ENCODE data around the gene YARS1. TPM values are rescaled to one million over a fixed set of nuclear protein-coding genes. Genes with fewer than 3 reads are reported as not detected.
A peak's percentile ranks its signal among the peaks of the same experiment; 100 is the strongest.

The YARS1 gene
- total RNA-seq (2014; rRNA removed; shearing (Covaris generic)), result 94.4 and 117 TPM in 2 replicates

- Histone ChIP-seq H3K36me3 (peaks cover 40% of the 10 kb centered on the region), H3K4me1 (replicated peaks) (peaks cover 33% of the 10 kb centered on the region), H3K9me3 (replicated peaks) (no peaks in the 10 kb centered on the region), H3K27me3 (replicated peaks) (no peaks in the 10 kb centered on the region), H3K4me3 (peak within 1 kb of the TSS; percentile 84), H3K27ac (peak within 1 kb of the TSS; percentile 94)
- peak; percentile 97 to 100 for DNase-seq (ENCODE audit: low read depth in 1 of 2, low spot score in 2 of 2)
These were observed at the start of gene YARS1, which contains the start of gene S100PBP for GRCh38 chr1:32817159-32817814. Gene YARS1 (minus strand): TSS chr1:32817358. CDS start chr1:32817244, 114 bp downstream. Gene S100PBP (plus strand): TSS chr1:32817653. CDS start chr1:32826100, 8,447 bp downstream.

DNA sequence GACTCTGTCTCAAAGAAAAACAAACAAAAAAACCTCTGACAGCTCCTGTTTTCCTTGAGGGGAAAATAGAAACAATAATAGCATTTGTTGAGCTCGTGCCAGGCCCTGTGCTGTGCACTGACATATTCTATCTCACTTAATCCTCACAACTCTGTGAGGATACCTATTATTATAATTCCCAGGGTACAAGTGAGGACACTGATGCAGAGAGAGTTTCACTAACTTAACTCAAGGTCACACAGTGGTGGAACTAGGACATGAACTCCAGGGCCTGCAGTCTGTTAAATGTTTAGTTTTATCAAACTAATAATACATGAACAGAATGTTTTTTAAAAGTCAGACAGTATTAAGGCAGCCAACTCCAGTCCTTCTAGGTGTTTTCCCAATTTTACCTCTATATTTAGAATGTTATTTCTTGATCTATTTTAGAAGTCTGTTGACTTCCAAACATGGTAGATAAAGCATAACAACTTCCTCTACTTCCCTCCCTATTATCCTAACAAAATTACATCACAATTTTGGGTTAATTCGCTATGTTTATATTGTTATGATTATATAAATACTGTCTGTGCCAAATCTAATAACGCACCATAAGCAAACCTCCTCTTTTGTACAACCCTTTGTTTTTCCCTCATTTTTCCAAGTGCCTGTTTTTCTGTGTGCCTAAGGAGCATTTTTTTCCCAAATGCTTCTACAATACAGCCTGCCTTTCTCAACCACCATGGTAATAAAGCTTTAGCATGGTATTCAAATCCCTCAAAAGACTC lies 48.7 kb upstream of the YARS1 start:
- H3K27me3 ChIP-seq (replicated peaks), result no peaks in the 10 kb centered on the region
- no peaks in the 10 kb centered on the region for H3K9me3 ChIP-seq (replicated peaks)
- peaks cover 22% of the 10 kb centered on the region for H3K4me1 ChIP-seq (replicated peaks)
- no peak overlapping the region for H3K4me3 ChIP-seq
- H3K36me3 ChIP-seq, result peaks cover 8% of the 10 kb centered on the region; the same call in 1 of the 2 replicates
- DNase-seq (ENCODE audit: low read depth in 1 of 2, low spot score in 2 of 2), result no peak
- no peak overlapping the region for H3K27ac ChIP-seq

DNA sequence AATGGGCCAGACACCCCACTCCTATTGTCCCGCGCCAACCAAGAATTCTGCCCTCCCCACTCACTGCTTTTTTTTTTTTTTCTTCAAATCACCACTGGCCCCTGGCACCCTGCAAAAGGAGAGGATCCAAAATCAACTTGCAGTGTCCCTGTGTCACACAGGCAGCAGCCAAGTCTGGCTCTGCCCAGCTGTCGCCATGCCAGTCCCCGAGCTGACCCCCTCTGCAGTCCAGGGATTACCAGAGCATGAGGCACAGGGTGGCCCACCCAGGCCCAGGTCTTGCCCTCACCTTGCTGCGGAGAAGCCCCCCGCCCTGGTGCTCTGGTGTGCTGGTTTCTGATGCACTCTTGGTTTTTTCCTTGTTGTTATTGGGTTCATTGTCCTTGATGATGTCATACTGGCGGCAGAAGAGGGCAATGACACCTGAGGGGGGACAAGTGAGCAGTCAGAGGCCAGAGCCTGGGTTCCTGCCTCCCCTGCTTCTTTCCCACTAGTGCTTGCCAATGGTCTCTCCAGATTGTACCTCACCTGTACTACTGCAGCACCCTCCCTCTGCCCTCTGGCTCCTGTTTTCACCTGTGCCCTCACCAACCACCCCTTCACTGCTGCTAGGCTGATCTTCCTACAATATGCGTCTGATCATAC lies 47.3 kb upstream of the YARS1 start:
- Histone ChIP-seq H3K4me1 (replicated peaks) (peaks cover 21% of the 10 kb centered on the region), H3K27ac (no peak overlapping the region), H3K36me3 (peaks cover 12% of the 10 kb centered on the region; the same call in 1 of the 2 replicates), H3K4me3 (no peak overlapping the region), H3K9me3 (replicated peaks) (no peaks in the 10 kb centered on the region), H3K27me3 (replicated peaks) (no peaks in the 10 kb centered on the region)
- no peak for DNase-seq (ENCODE audit: low read depth in 1 of 2, low spot score in 2 of 2)

- Histone ChIP-seq H3K9me3 (replicated peaks) (no peaks in the 10 kb centered on the region), H3K4me1 (replicated peaks) (peaks cover 21% of the 10 kb centered on the region), H3K27ac (no peak overlapping the region), H3K4me3 (no peak overlapping the region), H3K27me3 (replicated peaks) (no peaks in the 10 kb centered on the region), H3K36me3 (peaks cover 16% of the 10 kb centered on the region; the same call in 1 of the 2 replicates)
- no peak for DNase-seq (ENCODE audit: low read depth in 1 of 2, low spot score in 2 of 2)
These were observed 46.7 kb upstream of the YARS1 start for GRCh38 chr1:32863881-32864245.

DNA sequence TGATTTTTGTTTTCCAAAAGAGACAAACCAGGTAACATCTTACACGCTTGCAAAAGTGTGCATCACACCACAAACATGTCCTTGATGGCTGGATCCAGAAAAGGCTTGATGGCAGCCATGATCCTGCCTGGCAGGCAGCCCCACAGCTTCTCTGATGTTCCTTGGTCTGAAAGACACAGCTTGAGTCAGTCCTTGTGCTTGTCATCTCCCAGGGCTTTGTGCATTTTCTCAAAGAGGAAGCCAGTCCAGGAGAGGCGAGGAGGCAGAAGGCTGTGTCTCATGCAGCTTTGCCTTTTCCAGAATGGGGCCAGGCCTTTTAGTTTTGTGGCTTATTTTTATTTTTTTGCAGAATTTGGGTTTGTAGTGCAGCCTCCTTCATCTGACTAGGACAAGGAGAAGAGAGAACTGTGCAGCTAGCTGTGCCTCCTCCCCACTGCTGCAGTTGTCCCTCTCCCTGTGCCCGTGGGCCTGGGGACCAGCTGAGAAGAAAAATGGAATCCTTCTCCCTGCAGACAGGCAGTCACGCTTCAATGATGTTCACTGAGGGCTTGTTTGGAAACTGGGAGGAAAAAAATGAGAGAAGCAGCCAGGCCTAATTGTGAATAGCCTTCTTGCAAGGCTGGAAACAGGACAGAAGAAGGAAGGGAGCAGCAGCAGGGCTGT lies 46.2 kb upstream of the YARS1 start:
- Histone ChIP-seq H3K4me1 (replicated peaks) (peaks cover 21% of the 10 kb centered on the region), H3K4me3 (no peak overlapping the region), H3K9me3 (replicated peaks) (no peaks in the 10 kb centered on the region), H3K27ac (no peak overlapping the region), H3K36me3 (peaks cover 19% of the 10 kb centered on the region; the same call in 1 of the 2 replicates), H3K27me3 (replicated peaks) (no peaks in the 10 kb centered on the region)
- DNase-seq (ENCODE audit: low read depth in 1 of 2, low spot score in 2 of 2), result no peak

DNA sequence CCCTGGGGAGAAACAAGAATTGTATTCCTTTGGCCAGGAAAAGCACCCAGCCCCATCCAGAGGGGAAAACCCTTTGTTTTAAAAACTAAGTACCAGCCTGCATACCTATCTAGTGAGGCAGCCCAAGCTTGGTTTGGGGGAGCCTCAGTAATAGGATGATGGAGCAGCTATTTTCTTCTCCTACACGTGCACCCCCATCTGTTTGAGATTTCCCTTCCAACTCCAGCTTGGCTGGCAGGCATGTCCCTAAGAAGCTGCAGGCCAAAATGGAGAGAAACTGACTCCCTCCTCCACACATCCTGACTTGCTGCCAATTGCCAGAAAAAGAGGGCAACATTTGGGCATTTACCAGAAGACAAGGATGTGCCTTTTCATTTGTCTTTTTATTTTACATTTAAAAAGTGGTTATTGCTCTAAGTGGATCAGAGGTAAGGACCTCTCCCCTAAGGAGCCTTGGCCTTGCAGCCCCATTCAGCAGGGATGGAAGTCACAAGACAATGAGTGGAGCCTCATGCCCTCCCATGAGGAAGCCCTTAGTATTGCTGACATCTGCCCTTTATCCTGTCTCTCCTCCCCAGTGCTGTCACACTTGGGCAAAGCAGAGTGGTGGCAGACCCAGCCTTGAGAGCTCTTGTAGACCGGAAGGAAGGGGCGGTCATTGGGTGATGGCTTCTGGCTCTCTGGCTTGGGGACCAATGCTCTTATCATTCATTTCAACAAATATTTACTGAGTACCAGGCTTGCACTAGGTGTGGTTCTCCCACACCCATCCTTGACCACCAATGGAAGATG lies 44.9 kb upstream of the YARS1 start:
- Histone ChIP-seq H3K27ac (no peak overlapping the region), H3K4me1 (replicated peaks) (peaks cover 30% of the 10 kb centered on the region), H3K36me3 (peaks cover 30% of the 10 kb centered on the region), H3K27me3 (replicated peaks) (no peaks in the 10 kb centered on the region), H3K4me3 (no peak overlapping the region), H3K9me3 (replicated peaks) (no peaks in the 10 kb centered on the region)
- no peak for DNase-seq (ENCODE audit: low read depth in 1 of 2, low spot score in 2 of 2)

GRCh38 chr1:32860566-32860965 lies 43.4 kb upstream of the YARS1 start:
- Histone ChIP-seq H3K27ac (no peak overlapping the region), H3K9me3 (replicated peaks) (no peaks in the 10 kb centered on the region), H3K27me3 (replicated peaks) (no peaks in the 10 kb centered on the region), H3K4me1 (replicated peaks) (peaks cover 28% of the 10 kb centered on the region), H3K4me3 (no peak overlapping the region), H3K36me3 (peaks cover 43% of the 10 kb centered on the region)
- DNase-seq (ENCODE audit: low read depth in 1 of 2, low spot score in 2 of 2), result no peak

DNA sequence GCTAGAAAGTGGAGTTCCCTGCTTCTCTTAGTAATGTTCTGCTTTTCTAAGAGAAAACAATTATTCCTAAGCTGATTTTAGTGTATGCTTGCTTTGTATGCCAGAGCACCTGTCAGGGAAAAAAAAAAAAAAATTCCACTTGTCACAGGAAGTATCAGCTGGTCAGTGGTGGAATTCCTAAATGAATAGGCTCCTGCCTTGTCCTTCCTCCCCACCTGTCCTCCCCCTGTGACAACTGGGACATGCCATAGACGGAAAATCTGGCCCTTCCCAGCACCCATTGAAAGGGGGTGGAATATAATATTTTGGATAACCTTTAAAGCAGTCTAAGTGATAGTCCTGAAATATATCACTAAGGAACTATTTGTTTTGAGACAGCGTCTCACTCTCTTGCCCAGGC lies 42.8 kb upstream of the YARS1 start:
- H3K4me1 ChIP-seq (replicated peaks), result peaks cover 22% of the 10 kb centered on the region
- DNase-seq (ENCODE audit: low read depth in 1 of 2, low spot score in 2 of 2), result no peak
- no peak overlapping the region for H3K27ac ChIP-seq
- H3K36me3 ChIP-seq, result peaks cover 44% of the 10 kb centered on the region
- H3K4me3 ChIP-seq, result no peak overlapping the region
- no peaks in the 10 kb centered on the region for H3K27me3 ChIP-seq (replicated peaks)
- H3K9me3 ChIP-seq (replicated peaks), result no peaks in the 10 kb centered on the region

DNA sequence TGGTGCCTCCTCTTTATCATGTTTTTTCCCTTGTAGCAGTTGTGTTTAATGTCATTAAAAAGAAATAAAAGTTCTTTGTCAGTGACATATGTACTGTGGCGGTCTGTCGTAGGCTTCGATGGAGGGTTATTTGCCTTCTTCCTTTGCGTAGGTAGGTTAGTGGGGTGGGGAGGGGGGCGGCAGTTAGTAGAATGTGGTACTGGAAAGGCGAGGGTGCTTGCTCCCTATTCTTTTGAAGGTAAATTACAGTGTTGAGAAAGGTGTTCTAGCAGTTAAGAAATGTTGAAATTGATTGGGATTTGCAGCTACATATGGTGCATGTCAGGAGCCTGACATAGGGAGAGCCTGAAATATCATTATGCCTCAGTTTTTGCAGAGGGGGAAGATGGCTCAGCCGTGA lies 41.6 kb upstream of the YARS1 start:
- peak in 1 of 2 experiments; percentile 11 for DNase-seq (ENCODE audit: low read depth in 1 of 2, low spot score in 2 of 2)
- peaks cover 55% of the 10 kb centered on the region for H3K36me3 ChIP-seq
- peaks cover 22% of the 10 kb centered on the region for H3K4me1 ChIP-seq (replicated peaks)
- H3K9me3 ChIP-seq (replicated peaks), result no peaks in the 10 kb centered on the region
- H3K27me3 ChIP-seq (replicated peaks), result no peaks in the 10 kb centered on the region
- H3K27ac ChIP-seq, result no peak overlapping the region
- no peak overlapping the region for H3K4me3 ChIP-seq

- Histone ChIP-seq H3K27ac (no peak overlapping the region), H3K9me3 (replicated peaks) (no peaks in the 10 kb centered on the region), H3K4me3 (no peak overlapping the region), H3K4me1 (replicated peaks) (peaks cover 22% of the 10 kb centered on the region), H3K36me3 (peaks cover 59% of the 10 kb centered on the region), H3K27me3 (replicated peaks) (no peaks in the 10 kb centered on the region)
- no peak for DNase-seq (ENCODE audit: low read depth in 1 of 2, low spot score in 2 of 2)
These were observed 41.0 kb upstream of the YARS1 start for GRCh38 chr1:32858136-32858535.

DNA sequence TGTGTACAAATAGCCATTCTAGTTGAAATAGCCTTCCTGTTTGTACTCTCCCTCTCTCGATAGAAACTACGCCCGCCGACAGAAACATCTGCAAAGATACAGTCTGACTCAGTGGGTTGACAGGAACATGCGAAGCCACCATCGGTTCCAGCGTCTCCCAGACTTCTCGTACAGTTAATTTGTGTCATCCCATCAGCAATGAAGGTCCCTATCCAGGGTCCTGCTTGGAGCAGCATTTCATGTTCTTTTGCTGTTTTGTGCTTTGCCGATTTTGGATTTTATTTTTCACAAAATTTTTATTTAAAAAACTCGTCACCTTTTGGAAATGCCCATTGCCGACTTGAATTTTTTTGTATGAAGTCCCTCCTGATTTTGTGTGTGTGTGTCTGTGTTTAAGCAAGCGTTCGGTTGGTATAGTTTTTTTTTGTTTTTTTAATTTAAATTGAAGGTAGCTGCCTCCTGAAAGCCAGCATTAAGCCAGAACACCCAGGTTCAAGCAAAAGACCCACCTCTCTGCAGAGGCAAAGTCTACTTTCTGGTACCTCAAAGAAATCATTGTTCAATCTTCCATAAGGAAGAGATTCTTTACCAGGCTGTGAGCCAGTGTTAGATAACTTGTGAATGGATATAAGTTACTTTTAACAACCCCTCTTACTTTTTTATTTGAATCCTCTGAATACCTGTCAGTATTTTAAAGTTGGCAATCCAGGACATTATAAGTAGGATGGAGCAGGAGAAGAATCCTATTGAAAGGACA lies 38.9 kb upstream of the YARS1 start:
- Histone ChIP-seq H3K27ac (no peak overlapping the region), H3K27me3 (replicated peaks) (no peaks in the 10 kb centered on the region), H3K9me3 (replicated peaks) (no peaks in the 10 kb centered on the region), H3K4me1 (replicated peaks) (peaks cover 10% of the 10 kb centered on the region; the same call in 1 of the 2 replicates), H3K36me3 (peaks cover 62% of the 10 kb centered on the region), H3K4me3 (no peak overlapping the region)
- no peak for DNase-seq (ENCODE audit: low read depth in 1 of 2, low spot score in 2 of 2)

DNA sequence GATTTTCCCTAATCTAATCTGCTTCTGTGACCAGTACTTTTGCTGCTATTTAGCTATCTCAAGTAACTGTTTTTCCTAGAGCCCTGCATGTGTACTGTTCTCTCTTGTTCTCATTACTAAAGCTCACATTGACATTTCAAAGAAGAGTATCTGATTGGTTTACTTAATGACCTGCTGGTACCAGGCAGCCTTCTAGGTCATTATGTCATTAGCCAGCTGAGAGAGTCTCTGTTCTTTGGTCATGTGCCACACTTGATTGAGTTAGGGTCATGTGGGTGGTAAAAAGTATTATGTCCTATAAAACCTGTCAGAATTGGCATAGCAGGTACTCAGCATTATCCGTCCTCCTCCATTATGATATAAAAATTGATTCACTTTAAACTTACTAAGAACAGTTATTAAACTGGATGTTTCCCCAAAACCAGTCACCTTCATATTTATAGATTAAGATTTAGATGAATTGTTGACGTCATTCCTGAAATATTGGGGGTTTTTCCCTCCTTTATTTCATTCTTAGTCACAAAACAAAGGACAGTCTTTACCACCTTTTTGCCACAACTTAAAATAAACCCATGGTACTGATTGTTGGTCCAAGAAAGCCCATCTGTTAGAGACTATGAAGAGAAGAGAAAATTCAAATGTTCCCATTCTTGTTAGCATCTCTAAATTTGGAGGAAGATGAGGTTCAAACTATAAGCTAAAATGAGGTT lies 31.4 kb upstream of the YARS1 start:
- Histone ChIP-seq H3K27me3 (replicated peaks) (no peaks in the 10 kb centered on the region), H3K9me3 (replicated peaks) (no peaks in the 10 kb centered on the region), H3K4me3 (no peak overlapping the region), H3K27ac (no peak overlapping the region), H3K36me3 (peaks cover 44% of the 10 kb centered on the region), H3K4me1 (replicated peaks) (no peaks in the 10 kb centered on the region)
- DNase-seq (ENCODE audit: low read depth in 1 of 2, low spot score in 2 of 2), result no peak
